Lung (tissue), 12 donors: Measurements from ENCODE around the gene ATP5MG. TPM values are rescaled to one million over a fixed set of nuclear protein-coding genes. Genes with fewer than 3 reads are reported as not detected.
A peak's percentile ranks its signal among the peaks of the same experiment; 100 is the strongest.

Experiments used
- ATAC-seq: fragments of 200-7000 bp; cut with Tn5 transposase; one replicate; pipeline ENCODE4 v1.9.1; 2020; ENCODE audit warnings: moderate number of reproducible peaks; ENCODE audit not compliant: insufficient read depth, low FRiP score
- DNase-seq, 3 donors: peaks; one replicate each; pipeline ENCODE4 v3.0.0-alpha.2; 2013 to 2017
- H3K27ac ChIP-seq, 2 donors: one replicate each; pipeline ENCODE4 v1.5.1; 2013; ENCODE audit warnings: mild to moderate bottlenecking in 2 of 2, moderate library complexity in 2 of 2, control low read depth in 1 of 2, inconsistent platforms in 1 of 2, low read depth in 1 of 2, low read length in 1 of 2
- H3K27me3 ChIP-seq, 3 donors: one replicate each; pipeline ENCODE4 v1.5.1; 2013; ENCODE audit warnings: low read length in 2 of 3; ENCODE audit not compliant: control insufficient read depth in 3 of 3, insufficient read depth in 3 of 3
- H3K36me3 ChIP-seq, 4 donors: one replicate each; pipeline ENCODE4 v1.5.1; 2013; ENCODE audit warnings: low read length in 4 of 4, mild to moderate bottlenecking in 1 of 4, moderate library complexity in 1 of 4; ENCODE audit not compliant: control insufficient read depth in 4 of 4, insufficient read depth in 4 of 4
- H3K4me1 ChIP-seq, 5 donors: one replicate each; pipeline ENCODE4 v1.5.1; 2013; ENCODE audit warnings: low read length in 5 of 5, mild to moderate bottlenecking in 2 of 5, moderate library complexity in 1 of 5; ENCODE audit not compliant: control insufficient read depth in 5 of 5, insufficient read depth in 5 of 5
- H3K4me3 ChIP-seq: one replicate; pipeline ENCODE4 v1.5.1; 2013; ENCODE audit warnings: mild to moderate bottlenecking, control low read depth, moderate library complexity
- H3K9ac ChIP-seq, 2 donors: one replicate each; pipeline ENCODE4 v1.5.1; 2013; ENCODE audit warnings: low read length in 2 of 2, control low read depth in 1 of 2; ENCODE audit not compliant: insufficient read depth in 1 of 2
- H3K9me3 ChIP-seq, 4 donors: one replicate each; pipeline ENCODE4 v1.5.1; 2013; ENCODE audit warnings: low read length in 3 of 4, mild to moderate bottlenecking in 1 of 4, moderate library complexity in 1 of 4; ENCODE audit not compliant: control insufficient read depth in 4 of 4, insufficient read depth in 3 of 4
- WGBS, 2 donors: extraction: QIAGEN DNeasy Blood & Tissue Kit; methylation state at CpG; one replicate each; pipeline ENCODE4 v1.1.7; 2013; 5-methylcytosine and 5-hydroxymethylcytosine counted together
- polyA plus RNA-seq, 2 donors: library from polyadenylated mRNA; stranded (reverse); fragments of 200-250 nt; gene quantifications; one replicate each; pipeline ENCODE4 v1.2.1, GENCODE V29; 2013
- total RNA-seq, 2 donors: library from RNA; depleted of rRNA in 1 of 2; stranded (reverse); fragments of >200 nt in 1 of 2; gene quantifications; one replicate each; pipeline ENCODE4 v1.2.1, GENCODE V29; 2014 to 2021
- TF ChIP-seq, protein P1 (sequence below): IDR thresholded peaks from 2 replicates; pipeline ENCODE4 v1.5.1; 2012; ENCODE audit warnings: mild to moderate bottlenecking; ENCODE audit errors: control extremely low read depth, extremely low read depth
- donor health status: control.
- donor health status: control.
- donor health status: Bipolar disorder and iron deficiency.
- donor health status: healthy.
- donor health status: DM: yes; HTN: yes; CAD: no.

Gene ATP5MG
- total and polyA plus RNA-seq, 4 donors, result 50.4 to 367 (median 120) TPM

DNA sequence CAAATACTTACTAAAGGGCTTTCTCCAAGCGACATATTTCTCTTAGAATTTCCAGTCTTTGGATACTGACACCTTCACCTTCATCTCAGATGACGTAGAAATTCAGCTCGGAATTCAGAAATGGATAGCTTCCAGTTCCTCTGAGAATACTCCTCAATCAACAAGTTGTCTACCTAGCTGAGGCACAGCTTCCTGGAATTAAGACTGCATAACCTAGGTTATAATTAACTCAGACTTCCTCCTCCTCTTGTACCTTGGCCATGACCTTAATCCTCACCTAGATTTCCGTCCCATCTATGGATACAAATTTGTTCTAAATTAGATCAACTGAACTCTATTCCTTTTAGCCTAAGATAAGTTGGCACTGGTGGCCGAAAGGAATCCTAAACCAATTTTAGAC is 17.4 kb downstream of the ATP5MG start:
- ATAC-seq, result no peak
- no peak overlapping the region for H3K9ac ChIP-seq
- H3K4me1 ChIP-seq, result peaks cover 0 to 2% (median 0%) of the 10 kb centered on the region in 5 donors

GRCh38 chr11:118427707-118428106 is 26.3 kb downstream of the ATP5MG start:
- ATAC-seq (no peak), DNase-seq (no peak)
- Histone ChIP-seq H3K4me3 (no peak overlapping the region), H3K27ac (no peak overlapping the region), H3K36me3 (no peaks in the 10 kb centered on the region), H3K27me3 (peaks cover 0 to 4% (median 0%) of the 10 kb centered on the region in 3 donors), H3K9ac (no peak overlapping the region), H3K9me3 (no peaks in the 10 kb centered on the region), H3K4me1 (no peaks in the 10 kb centered on the region)
- 3 to 10% methylated on average over 1 of the region's 1 CpG for WGBS, 2 donors
- TF ChIP-seq, protein P1, sequence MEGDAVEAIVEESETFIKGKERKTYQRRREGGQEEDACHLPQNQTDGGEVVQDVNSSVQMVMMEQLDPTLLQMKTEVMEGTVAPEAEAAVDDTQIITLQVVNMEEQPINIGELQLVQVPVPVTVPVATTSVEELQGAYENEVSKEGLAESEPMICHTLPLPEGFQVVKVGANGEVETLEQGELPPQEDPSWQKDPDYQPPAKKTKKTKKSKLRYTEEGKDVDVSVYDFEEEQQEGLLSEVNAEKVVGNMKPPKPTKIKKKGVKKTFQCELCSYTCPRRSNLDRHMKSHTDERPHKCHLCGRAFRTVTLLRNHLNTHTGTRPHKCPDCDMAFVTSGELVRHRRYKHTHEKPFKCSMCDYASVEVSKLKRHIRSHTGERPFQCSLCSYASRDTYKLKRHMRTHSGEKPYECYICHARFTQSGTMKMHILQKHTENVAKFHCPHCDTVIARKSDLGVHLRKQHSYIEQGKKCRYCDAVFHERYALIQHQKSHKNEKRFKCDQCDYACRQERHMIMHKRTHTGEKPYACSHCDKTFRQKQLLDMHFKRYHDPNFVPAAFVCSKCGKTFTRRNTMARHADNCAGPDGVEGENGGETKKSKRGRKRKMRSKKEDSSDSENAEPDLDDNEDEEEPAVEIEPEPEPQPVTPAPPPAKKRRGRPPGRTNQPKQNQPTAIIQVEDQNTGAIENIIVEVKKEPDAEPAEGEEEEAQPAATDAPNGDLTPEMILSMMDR, result no peak

More for the DNA sequence above, 17.4 kb downstream of the ATP5MG start:
- Histone ChIP-seq H3K4me3 (no peak overlapping the region), H3K9me3 (no peaks in the 10 kb centered on the region), H3K36me3 (peaks cover 0 to 3% (median under 1%) of the 10 kb centered on the region in 4 donors), H3K27me3 (no peaks in the 10 kb centered on the region), H3K27ac (peak overlapping the region in 1 of 2 donors; percentile 14)
- WGBS, 2 donors, result 85 to 86% methylated on average over 5 of the region's 5 CpGs
- DNase-seq, result no peak
- TF ChIP-seq, protein P1, result no peak

DNA sequence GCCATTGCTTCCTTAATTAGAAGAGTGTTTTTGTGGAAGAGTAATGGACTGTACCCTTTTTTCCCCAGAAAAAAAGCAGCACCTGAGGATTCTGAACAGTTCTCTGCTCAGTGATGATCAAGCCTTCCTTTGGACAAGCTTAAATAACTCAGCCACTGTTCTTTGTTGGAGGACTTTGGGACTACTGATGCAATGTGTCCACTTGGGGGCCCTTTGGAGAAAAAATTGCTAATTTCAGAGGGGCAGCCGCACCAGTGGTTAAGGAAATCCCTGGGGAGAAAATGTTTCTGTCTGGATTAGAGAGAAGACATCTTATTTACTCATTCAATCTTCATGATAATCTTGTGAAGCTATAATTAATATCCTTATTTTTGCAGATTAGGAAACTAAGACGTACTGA is 29.6 kb downstream of the ATP5MG start:
- Histone ChIP-seq H3K9me3 (no peaks in the 10 kb centered on the region), H3K4me1 (peaks cover 0 to 12% (median 3%) of the 10 kb centered on the region in 5 donors), H3K9ac (no peak overlapping the region), H3K4me3 (no peak overlapping the region), H3K27me3 (peaks cover 0 to 4% (median 0%) of the 10 kb centered on the region in 3 donors), H3K36me3 (no peaks in the 10 kb centered on the region), H3K27ac (no peak overlapping the region)
- no peak for ATAC-seq
- TF ChIP-seq, protein P1, result no peak
- 85 to 91% methylated on average over 2 of the region's 2 CpGs for WGBS, 2 donors
- peak in 1 of 3 donors; percentile 16 for DNase-seq

DNA sequence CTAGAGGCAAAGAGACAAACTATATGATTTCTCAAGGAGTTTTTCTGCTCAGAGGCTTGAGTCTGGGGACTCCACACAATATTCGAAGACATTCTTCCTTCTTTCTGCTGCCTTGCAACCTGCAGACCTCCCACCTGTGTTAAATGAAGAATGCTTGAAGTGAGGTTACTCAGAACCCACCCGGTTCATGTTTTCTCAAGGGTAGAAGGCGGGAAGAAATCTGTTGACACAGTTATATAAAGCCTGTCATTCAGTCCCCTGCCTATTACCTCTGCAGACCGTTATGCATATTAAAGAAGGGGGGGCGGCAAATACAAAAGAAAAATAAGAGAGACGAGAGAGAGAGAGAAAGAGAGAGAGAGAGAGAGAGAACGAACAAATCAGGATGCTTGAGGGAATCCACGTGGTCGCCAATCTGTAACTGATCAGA is 32.7 kb downstream of the ATP5MG start:
- Histone ChIP-seq H3K27me3 (no peaks in the 10 kb centered on the region), H3K4me3 (peak overlapping the region; percentile 40), H3K4me1 (peaks cover 2 to 28% (median 6%) of the 10 kb centered on the region in 5 donors), H3K9ac (peak overlapping the region in 1 of 2 donors; percentile 38), H3K27ac (no peak overlapping the region), H3K36me3 (no peaks in the 10 kb centered on the region), H3K9me3 (no peaks in the 10 kb centered on the region)
- 4% methylated on average over 9 of the region's 9 CpGs for WGBS, 2 donors
- DNase-seq, result no peak
- TF ChIP-seq, protein P1, result no peak
- ATAC-seq, result no peak
